ENCODE measurements around the gene SCLY. TPM values are rescaled to one million over a fixed set of nuclear protein-coding genes. Genes with fewer than 3 reads are reported as not detected.

Gene SCLY
- total and polyA plus RNA-seq, 2 of the 13 experiments (the other 11 are each of a cell fraction or from before 2014, with no cell fraction given) = 27.9 to 38.6 TPM

DNA sequence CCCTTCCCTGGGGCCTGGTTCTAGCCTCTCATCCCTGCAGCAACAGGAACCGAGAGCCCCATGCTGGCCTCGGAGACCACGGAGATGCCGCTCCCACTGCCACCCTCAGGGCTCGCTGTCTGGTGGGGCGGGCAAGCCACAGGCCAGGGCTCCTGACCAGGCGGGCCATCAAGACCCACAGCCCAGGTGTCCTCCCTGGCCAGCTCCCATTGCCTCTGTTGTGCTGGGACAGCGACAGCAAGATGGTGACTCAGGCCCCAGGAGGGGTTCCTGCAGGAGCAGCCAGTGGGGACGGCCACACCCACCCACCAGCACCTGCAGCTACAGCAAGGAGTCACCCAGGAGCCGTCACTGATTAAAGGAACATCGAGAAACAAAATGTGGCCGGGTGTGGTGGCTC is 85.0 kb downstream of the SCLY start:
- in situ Hi-C loops (cut with HindIII; ENCODE audit: extremely low pct_ligation_motif_present, low pct_unique_long_range_greater_than_20kb) = no loop called here
- Histone ChIP-seq H3K4me2 (ENCODE audit: low read depth, low read length) (no peak overlapping the region), H3K36me3 (replicated peaks in 1 of 2; ENCODE audit: control insufficient read depth in 1 of 2, insufficient read depth in 2 of 2, low read length in 2 of 2) (no peaks in the 10 kb centered on the region), H3K79me2 (ENCODE audit: insufficient read depth, low read length) (no peaks in the 10 kb centered on the region), H2AFZ (ENCODE audit: low read length) (no peak overlapping the region), H4K20me1 (ENCODE audit: insufficient read depth, low read length) (no peaks in the 10 kb centered on the region), H3K4me1 (ENCODE audit: insufficient read depth, low read length) (peaks cover 22% of the 10 kb centered on the region; the same call in 1 of the 2 replicates), H3K9ac (ENCODE audit: insufficient read depth, low read depth, low read length) (no peak overlapping the region), H3K27me3 (ENCODE audit: control insufficient read depth in 1 of 2, insufficient read depth in 2 of 2, low read length in 2 of 2) (peaks cover 28 to 72% of the 10 kb centered on the region in 2 experiments), H3K9me3 (ENCODE audit: low read length) (no peaks in the 10 kb centered on the region), H3K4me3 (replicated peaks in 1 of 3; ENCODE audit: insufficient read depth in 1 of 3, low read depth in 2 of 3, low read length in 3 of 3) (no peak overlapping the region), H3K27ac (ENCODE audit: extremely low read length, insufficient read depth, low read length) (no peak overlapping the region)
- intact Hi-C loops (cut with micrococcal nuclease; ENCODE audit: unreplicated experiment) = no loop called here
- WGBS (ENCODE audit: low lambda C conversion rate) = 26% methylated on average over 5 of the region's 12 CpGs
- no peak for ATAC-seq
- TF ChIP-seq ZNF687 (CRISPR knock-in tag; IDR thresholded peaks at IDR 0.05) = 0 out of 2 replicates have a peak, but pooled peaks have one; percentile 12
- TF ChIP-seq, protein P1, sequence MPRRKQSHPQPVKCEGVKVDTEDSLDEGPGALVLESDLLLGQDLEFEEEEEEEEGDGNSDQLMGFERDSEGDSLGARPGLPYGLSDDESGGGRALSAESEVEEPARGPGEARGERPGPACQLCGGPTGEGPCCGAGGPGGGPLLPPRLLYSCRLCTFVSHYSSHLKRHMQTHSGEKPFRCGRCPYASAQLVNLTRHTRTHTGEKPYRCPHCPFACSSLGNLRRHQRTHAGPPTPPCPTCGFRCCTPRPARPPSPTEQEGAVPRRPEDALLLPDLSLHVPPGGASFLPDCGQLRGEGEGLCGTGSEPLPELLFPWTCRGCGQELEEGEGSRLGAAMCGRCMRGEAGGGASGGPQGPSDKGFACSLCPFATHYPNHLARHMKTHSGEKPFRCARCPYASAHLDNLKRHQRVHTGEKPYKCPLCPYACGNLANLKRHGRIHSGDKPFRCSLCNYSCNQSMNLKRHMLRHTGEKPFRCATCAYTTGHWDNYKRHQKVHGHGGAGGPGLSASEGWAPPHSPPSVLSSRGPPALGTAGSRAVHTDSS (CRISPR knock-in tag; conservative IDR thresholded peaks at IDR 0.05) = no peak
- ChIA-PET POLR2A (no interaction called here), CTCF (ENCODE audit: low intra/inter-chr PET ratio, low total read pairs) (no interaction called here)
- no peak for FAIRE-seq
- BruUV-seq (replicated peaks) = no TSS peak
- no peak for DNase-seq (ENCODE audit: low spot score)
